ENCODE data around the gene GIGYF2. TPM values are rescaled to one million over a fixed set of nuclear protein-coding genes. Genes with fewer than 3 reads are reported as not detected.

Gene GIGYF2
- total and polyA plus RNA-seq, 2 donors from 2014 or later, result 13.5 to 79.8 TPM

GRCh38 chr2:232908695-232909094 lies 211.6 kb downstream of the GIGYF2 start:
- FAIRE-seq, result no peak
- Histone ChIP-seq H3K27me3 (ENCODE audit: control insufficient read depth, insufficient read depth, low read length) (no peaks in the 10 kb centered on the region), H3K9ac (ENCODE audit: low read length in 3 of 3) (no peak overlapping the region), H3K4me3 (ENCODE audit: low read length in 3 of 3) (no peak overlapping the region), H3K36me3 (ENCODE audit: control insufficient read depth in 2 of 3, insufficient read depth in 3 of 3, low read length in 3 of 3) (no peaks in the 10 kb centered on the region), H3K9me3 (ENCODE audit: control insufficient read depth in 2 of 3, insufficient read depth in 1 of 3, low read length in 3 of 3) (peaks cover 0 to 6% (median 0%) of the 10 kb centered on the region in 3 donors), H3K27ac (ENCODE audit: low read depth in 2 of 2, low read length in 2 of 2) (no peak overlapping the region), H3K4me1 (ENCODE audit: control insufficient read depth in 2 of 3, insufficient read depth in 2 of 3, low read depth in 1 of 3, low read length in 3 of 3) (no peaks in the 10 kb centered on the region)
- DNase-seq, result no peak
- no peak for TF ChIP-seq CTCF (IDR thresholded peaks at IDR 0.05; ENCODE audit: borderline replicate concordance, extremely low read depth, insufficient read depth)
- intact Hi-C loops (cut with DNase I), result no loop called here

Other genes with a start within 250 kb of the GIGYF2 start
- gene ALPI, start 241.2 kb upstream of the GIGYF2 start, total RNA-seq, result 0.09 TPM
- 0.49 TPM for gene ALPI, start 241.2 kb upstream of the GIGYF2 start, polyA plus RNA-seq (ENCODE audit: insufficient read depth, low read depth, low replicate concordance)
- gene ECEL1, start 209.5 kb upstream of the GIGYF2 start, total RNA-seq, result 6.7 TPM
- 8.5 TPM for gene ECEL1, start 209.5 kb upstream of the GIGYF2 start, polyA plus RNA-seq (ENCODE audit: insufficient read depth, low read depth, low replicate concordance)
- not detected for gene PRSS56, start 176.9 kb upstream of the GIGYF2 start, total RNA-seq
- gene PRSS56, start 176.9 kb upstream of the GIGYF2 start, polyA plus RNA-seq (ENCODE audit: insufficient read depth, low read depth, low replicate concordance), result not detected
- gene CHRND, start 171.2 kb upstream of the GIGYF2 start, total RNA-seq, result not detected
- gene CHRND, start 171.2 kb upstream of the GIGYF2 start, polyA plus RNA-seq (ENCODE audit: insufficient read depth, low read depth, low replicate concordance), result not detected
- gene CHRNG, start 157.6 kb upstream of the GIGYF2 start, total RNA-seq, result not detected
- not detected for gene CHRNG, start 157.6 kb upstream of the GIGYF2 start, polyA plus RNA-seq (ENCODE audit: insufficient read depth, low read depth, low replicate concordance)
- 7.0 TPM for gene TIGD1, start 146.8 kb upstream of the GIGYF2 start, total RNA-seq
- 4.8 TPM for gene TIGD1, start 146.8 kb upstream of the GIGYF2 start, polyA plus RNA-seq (ENCODE audit: insufficient read depth, low read depth, low replicate concordance)
- gene EIF4E2, start 146.6 kb upstream of the GIGYF2 start, total RNA-seq, result 79.2 TPM
- gene EIF4E2, start 146.6 kb upstream of the GIGYF2 start, polyA plus RNA-seq (ENCODE audit: insufficient read depth, low read depth, low replicate concordance), result 78.3 TPM
- 129 TPM for gene EFHD1, start 63.7 kb upstream of the GIGYF2 start, total RNA-seq
- gene EFHD1, start 63.7 kb upstream of the GIGYF2 start, polyA plus RNA-seq (ENCODE audit: insufficient read depth, low read depth, low replicate concordance), result 280 TPM
- gene KCNJ13, start 79.2 kb downstream of the GIGYF2 start, total RNA-seq, result not detected
- 2.0 TPM for gene KCNJ13, start 79.2 kb downstream of the GIGYF2 start, polyA plus RNA-seq (ENCODE audit: insufficient read depth, low read depth, low replicate concordance)
- gene SNORC, start 172.9 kb downstream of the GIGYF2 start, total RNA-seq, result 2.7 TPM
- 3.3 TPM for gene SNORC, start 172.9 kb downstream of the GIGYF2 start, polyA plus RNA-seq (ENCODE audit: insufficient read depth, low read depth, low replicate concordance)